Activated CD4-positive, CD25-positive, alpha-beta regulatory T cell treated with anti-CD3 and anti-CD28 coated beads, Interleukin-2, amount 50 U/mL, for 72 hours (primary cell): ENCODE measurements around the gene KNDC1.
"Not testable (repeated sequence)": the region's sequence is repeated elsewhere in the genome, so short reads cannot be mapped to it uniquely, and the experiment has no call there.

Experiments used
- DNase-seq: peaks from one replicate; pipeline ENCODE4 v3.0.0; 2021

The KNDC1 gene

DNA sequence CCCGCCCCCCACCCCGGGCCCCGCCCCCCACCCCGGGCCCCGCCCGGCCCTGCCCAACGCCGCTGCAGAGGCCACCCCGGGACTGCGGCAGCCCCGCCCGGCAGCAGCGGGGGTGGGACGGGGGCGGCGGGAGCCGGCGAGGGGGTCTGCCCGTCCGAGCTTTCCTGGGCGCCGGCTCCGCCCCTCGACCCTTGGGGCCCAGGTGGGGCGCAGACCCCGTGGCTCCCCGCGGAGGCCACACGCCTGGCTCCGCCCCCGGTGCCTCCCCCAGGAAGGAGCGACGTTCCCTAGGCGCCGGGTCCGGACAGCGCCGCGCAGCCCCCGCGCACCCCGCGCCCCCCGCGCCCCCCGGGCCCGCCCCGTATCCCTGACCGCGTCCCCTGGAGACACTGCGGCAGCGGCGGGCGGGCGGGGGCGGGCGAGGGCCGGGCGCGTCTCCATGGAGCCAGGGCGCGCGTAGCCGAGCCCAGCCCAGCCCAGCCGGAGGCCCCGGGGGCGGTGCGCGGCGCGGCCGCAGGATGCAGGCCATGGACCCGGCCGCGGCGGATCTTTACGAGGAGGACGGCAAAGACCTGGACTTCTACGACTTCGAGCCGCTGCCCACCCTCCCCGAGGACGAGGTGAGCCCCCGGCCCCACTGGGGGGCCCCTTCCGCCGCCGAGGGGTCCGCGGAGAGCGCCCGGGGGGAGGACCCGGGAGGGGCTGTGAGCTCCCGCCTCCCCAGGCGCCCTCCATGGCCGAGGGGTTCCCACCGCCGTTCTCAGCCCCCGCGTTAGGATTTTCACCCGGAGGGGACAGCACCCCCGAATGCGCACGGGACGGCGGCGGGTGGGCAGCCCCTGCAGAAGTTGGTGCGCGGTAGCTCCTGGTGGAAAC lies at the start of gene KNDC1:
Gene KNDC1 (plus strand): TSS at position 270 of the 876 bp plus-strand sequence. CDS start 249 bp downstream, at position 519.
- no peak for DNase-seq

GRCh38 chr10:133110609-133111275 lies 49.3 kb upstream of the KNDC1 start:
- no peak for DNase-seq

DNA sequence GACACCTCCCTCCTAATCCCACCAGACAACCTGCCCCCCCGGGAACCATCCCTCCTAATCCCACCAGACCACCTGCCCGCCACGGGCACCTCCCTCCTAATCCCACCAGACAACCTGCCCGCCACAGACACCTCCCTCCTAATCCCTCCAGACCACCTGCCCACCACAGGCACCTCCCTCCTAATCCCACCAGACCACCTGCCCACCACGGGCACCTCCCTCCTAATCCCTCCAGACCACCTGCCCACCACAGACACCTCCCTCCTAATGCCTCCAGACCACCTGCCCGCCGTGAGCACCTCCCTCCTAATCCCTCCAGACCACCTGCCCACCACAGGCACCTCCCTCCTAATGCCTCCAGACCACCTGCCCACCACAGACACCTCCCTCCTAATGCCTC lies 48.4 kb upstream of the KNDC1 start:
- not testable (repeated sequence) for DNase-seq

DNA sequence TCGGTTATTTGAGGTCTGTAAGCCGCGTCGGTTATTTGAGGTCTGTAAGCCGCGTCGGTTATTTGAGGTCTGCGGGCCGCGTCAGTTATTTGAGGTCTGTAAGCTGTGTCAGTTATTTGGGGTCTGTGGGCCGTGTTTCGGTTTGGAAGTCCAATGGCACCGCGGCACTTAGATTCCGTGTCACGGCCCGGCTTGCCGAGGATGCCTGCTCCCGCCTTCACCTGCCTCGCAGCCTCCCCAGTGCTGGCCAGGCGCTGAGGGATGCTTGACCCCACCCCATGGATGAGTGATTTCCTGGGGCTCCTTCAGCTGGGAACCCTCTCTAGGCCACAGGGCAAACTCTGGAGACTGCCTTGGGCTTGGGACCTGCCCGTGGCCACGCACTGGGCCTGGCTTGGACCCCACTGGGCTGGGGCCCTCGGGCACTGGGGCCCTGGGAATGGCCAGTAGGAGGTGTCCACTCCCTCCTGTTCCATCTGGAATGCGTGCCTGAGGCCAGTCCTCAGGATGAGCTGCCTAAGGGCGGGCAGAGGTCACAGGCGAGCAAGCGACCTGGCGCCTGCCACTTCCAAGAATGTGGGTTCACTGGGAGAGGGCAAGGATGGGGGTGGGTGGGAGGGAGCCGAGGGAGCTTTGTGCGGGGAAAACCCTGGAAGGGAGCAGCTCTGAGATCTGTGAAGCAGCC lies 46.7 kb upstream of the KNDC1 start:
- DNase-seq = no peak

DNA sequence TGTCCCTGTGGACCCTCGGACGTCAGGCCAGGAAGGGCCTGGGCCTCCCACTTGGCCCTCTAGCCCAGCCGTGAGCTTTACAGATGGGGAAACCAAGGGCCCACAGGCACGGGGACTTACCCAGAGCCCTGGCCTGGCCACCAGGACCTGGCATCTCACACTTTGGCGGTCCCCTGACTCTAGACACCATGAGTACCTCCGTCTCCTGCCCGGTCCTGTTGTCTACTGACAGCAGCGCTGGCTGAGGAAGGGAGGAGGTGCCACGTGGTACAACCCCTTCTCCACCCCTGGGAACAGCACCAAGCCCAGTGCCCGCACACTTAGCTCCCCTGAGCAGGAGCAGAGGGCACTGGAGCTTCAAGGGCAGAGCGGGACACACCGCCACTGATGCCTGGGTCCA lies 46.2 kb upstream of the KNDC1 start:
- no peak for DNase-seq

GRCh38 chr10:133114251-133114650 lies 45.8 kb upstream of the KNDC1 start:
- peak; percentile 22 for DNase-seq

DNA sequence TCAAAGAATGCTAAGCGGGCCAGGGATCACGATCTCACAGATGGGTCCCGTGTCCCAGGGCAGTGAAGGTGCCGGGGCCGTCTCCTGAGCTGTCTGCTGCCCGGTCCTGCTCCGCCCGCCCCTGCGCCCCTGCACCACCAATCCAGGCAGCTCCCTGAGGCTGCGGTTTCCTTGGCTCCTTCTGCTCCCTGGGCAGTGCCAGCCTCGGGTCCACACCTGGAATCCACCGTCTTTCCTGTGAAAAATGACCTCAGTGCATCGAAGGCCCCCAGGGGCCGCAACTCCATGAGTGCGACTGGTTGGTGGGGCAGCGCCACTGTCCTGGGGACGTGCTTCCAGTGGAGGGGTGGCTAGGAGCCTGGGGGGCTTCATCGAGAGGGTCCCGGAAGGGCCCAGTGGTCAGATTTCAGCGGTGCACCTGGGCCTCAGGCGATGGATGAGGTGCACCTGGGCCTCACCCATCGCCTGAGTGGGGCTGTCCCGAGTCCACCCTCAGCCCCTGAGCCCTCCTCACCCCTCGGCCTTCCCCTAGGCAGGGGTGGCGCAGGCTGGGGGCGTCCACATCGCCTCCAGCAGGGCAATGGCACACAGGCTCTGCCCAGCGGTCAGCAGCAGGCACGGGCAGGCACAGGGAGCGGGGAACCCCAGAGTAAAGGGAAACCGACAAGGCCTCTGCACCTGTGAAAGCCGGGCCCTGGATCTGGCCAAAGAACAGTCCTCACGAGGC lies 45.1 kb upstream of the KNDC1 start:
- peak; percentile 23 for DNase-seq

GRCh38 chr10:133115453-133115842 lies 44.6 kb upstream of the KNDC1 start:
- DNase-seq = peak; percentile 23

DNA sequence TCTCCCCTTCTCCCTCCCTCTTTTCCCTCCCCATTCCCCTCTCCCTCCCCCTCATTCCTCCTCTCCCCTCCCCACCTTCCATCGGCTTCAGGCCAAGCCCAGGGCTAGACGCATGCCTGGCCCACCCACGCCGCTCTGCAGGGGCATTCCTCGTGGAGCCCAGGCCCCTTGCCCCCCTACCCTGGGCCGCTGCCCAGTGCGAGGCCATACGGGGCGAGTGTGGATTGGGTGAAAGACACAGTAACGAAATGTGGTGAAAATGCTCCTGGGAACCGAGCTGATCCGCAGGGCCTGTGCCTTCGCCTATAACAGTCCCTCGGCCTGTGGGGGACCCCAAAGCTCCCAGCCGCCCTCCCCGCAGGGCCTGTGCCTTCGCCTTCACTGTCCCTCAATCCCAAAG lies 44.0 kb upstream of the KNDC1 start:
- DNase-seq = peak; percentile 19

DNA sequence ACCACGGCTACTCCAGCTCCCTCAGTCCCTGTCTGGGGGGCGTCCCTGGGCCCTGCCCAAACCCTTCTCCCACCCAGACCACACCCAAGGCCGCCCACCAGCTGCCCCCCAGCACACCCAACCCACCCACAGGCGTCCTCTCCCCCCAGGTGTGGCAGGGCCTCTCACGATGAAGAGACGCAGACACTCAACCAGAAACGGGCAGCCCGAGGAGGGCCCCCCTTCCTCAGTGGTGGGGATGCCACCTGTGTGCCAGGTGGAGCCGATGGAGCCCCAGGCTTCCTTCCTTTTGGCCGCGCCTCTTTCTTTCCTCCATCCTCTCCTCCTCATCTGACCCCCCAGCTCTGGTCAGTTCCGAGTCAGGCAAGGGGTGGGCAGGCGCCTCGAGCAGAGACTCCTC lies 43.6 kb upstream of the KNDC1 start:
- peak; percentile 6 for DNase-seq

- peak; percentile 22 for DNase-seq
Measured at GRCh38 chr10:133117036-133117687, 42.9 kb upstream of the KNDC1 start.

- DNase-seq = peak; percentile 7
Measured at GRCh38 chr10:133117688-133118071, 42.3 kb upstream of the KNDC1 start.

- peak; percentile 15 for DNase-seq
Measured at GRCh38 chr10:133121479-133121878, 38.5 kb upstream of the KNDC1 start.

GRCh38 chr10:133122171-133122935 lies 37.7 kb upstream of the KNDC1 start:
- no peak for DNase-seq

DNA sequence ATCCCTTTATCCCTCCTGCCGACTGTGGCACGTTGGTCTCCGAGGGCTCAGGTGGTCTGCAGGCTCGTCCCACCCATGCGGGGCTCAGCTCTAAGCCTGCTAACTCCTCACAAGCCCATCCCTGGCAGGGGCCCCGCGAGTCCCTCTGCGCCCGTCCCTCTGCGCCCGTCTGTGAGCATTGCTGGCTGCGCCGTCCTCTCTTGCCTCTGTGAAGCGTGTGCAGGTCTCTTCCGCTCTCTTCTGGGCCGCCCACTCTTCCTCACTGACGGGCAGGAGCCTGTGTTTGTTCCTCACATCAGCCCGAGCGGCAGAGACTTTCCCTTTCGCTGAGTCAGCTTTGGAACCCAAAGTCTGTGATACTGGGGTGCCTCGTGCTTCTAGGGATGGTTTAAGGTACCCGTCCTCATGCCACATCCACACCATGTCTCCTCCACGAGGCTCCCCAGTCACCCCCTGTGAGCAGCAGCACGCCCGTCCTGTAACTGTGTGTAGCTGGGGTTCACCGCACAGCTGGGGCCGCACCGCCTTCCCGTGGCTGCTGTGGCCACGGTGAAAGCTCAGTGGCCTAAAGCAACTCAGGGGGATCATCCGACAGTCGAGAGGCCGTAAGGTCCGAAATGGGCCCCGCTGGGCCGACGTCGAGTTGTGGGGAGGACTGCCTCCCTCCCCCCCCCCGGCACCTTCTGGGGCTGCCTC lies 36.8 kb upstream of the KNDC1 start:
- peak; percentile 27 for DNase-seq

DNA sequence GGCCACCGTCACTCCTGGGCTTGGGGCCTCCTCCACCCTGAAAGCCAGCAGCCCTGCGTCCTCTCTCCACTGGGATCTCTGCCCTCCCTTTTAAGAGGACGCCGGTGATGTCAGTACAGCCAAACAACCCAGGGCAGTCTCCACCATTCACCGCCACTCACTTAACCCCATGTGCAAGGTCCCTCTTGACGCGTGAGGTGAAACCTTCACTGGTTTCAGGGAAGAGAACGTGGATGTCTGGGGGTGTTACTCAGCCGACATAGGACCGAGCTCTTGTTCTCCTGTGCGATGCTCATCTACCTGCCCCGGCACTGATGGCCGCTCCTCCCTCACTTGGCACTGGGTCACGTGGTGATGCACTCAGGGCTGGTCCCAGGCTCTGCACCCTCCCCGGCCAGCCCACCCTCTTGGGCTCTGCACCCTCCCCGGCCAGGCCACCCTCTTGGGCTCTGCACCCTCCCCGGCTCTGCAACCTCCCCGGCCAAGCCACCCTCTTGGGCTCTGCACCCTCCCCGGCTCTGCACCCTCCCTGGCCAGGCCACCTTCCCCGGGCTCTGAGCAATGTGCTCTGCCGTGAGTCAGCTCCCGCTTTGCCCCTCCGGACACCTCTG lies 36.2 kb upstream of the KNDC1 start:
- peak; percentile 24 for DNase-seq

DNA sequence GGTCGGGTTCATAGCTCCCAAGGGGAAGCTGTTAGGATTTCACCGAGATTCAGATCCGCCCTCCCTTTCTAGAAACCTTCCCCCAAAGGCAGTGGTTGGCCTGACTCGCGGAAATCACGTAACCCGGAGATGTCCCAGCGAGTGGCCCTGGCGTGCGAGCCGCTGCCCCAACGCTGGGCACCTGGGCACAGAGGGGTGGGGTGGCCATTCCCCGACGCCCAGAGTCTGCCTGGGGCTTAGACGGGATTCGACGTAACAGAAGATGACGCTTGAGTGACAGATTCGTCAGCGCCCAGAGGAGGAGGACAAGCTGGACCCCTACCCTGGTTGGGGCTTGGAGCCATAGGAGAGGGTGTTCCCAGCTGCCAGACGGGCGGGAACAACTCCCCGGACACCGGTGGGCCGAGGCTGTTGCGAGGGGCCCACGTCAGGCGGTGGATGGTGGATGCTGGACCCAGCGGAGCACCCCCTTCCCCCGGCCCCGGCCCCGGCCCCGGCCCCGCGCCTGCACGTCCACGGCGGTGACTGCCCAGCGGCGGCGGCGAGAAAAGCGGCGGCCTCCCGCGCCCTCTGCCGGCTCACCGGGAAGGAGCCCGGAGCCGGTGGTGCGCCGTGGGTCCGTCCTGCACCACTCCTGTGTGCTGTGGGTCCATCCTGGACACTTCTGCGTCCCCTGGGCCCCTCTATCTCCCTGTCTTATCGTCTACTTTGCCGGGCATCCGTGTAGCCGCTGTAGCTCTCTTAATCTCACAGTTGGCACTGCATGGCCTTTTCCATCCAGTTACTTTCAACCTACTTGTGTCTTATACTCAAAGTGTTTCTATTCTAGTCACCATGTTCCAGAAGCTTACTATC lies 35.4 kb upstream of the KNDC1 start:
- peak; percentile 48 for DNase-seq

GRCh38 chr10:133125901-133126300 lies 34.1 kb upstream of the KNDC1 start:
- peak; percentile 23 for DNase-seq
